Measurements from ENCODE around the gene PNLDC1.
"Not testable (repeated sequence)": the region's sequence is repeated elsewhere in the genome, so short reads cannot be mapped to it uniquely, and the experiment has no call there.

Gene PNLDC1

DNA sequence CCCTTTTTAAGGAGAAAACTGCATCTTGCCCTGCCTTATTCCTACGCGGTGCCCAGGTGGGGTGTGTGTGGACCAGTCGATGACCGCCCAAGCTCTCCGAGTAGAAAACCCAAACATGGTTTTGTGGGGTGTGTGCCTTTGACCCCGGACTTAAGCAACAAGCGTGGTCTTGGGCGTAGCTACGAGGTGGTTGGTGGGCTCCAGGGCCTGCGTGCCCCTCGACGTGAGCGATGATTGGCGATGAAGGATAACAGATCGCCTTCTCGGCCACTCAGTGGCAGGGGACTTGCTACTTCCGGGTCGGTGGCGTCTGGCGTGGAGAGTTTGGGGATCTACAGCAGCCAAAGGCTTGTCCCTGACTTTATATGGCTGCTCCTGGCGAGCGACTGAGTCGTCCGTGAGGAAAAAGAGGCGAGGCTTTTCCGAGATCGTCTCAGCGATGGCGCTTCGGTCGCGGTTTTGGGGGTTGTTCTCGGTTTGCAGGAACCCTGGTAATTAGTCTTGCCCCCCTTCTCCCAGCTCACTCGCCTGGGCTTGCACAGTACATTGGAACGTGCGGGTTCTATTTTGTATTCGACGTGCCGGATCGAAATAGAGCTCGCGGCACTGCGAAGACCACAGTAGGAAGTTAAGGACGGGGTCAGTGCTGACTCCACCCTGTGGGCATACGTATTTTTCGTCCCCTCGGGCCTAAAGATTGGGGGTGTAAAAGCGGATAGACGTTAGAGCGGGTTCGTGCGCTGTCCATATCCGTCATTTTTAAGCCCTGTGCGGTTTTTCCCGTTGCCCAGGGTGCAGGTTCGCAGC lies 9.7 kb upstream of the PNLDC1 start, which contains the start of gene MRPL18:
MRPL18 (plus strand) TSS at position 319 of the 807 bp plus-strand sequence; CDS start at position 440, 121 bp downstream.
- ChIA-PET CTCF (interaction anchor here (1.2 kb wide), 1 partner anchor 43 kb away, joined by 3 read pairs; no protein-coding TSS in a partner anchor), POLR2A (interaction anchor here (0.6 to 5.2 kb wide), 34 partner anchors 8 to 791 kb away, joined by 3 to 97 read pairs (median 5); partner anchors contain the start of genes ACAT2, PNLDC1, RSPH3 and WTAP)
- no peak for TF ChIP-seq CTBP1 (IDR thresholded peaks at IDR 0.05; ENCODE audit: borderline replicate concordance)
- TF ChIP-seq ELF4 (IDR thresholded peaks at IDR 0.05) = peak; percentile 99
- TF ChIP-seq, protein P1, sequence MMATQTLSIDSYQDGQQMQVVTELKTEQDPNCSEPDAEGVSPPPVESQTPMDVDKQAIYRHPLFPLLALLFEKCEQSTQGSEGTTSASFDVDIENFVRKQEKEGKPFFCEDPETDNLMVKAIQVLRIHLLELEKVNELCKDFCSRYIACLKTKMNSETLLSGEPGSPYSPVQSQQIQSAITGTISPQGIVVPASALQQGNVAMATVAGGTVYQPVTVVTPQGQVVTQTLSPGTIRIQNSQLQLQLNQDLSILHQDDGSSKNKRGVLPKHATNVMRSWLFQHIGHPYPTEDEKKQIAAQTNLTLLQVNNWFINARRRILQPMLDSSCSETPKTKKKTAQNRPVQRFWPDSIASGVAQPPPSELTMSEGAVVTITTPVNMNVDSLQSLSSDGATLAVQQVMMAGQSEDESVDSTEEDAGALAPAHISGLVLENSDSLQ (IDR thresholded peaks at IDR 0.05) = peak; percentile 100
- TF ChIP-seq BHLHE40 (IDR thresholded peaks at IDR 0.05; ENCODE audit: borderline replicate concordance) = no peak
- peak; percentile 16; the same call in 1 of the 2 replicates for TF ChIP-seq L3MBTL2 (conservative IDR thresholded peaks at IDR 0.05)
- peak; percentile 95 for DNase-seq (ENCODE audit: extremely low spot score)

DNA sequence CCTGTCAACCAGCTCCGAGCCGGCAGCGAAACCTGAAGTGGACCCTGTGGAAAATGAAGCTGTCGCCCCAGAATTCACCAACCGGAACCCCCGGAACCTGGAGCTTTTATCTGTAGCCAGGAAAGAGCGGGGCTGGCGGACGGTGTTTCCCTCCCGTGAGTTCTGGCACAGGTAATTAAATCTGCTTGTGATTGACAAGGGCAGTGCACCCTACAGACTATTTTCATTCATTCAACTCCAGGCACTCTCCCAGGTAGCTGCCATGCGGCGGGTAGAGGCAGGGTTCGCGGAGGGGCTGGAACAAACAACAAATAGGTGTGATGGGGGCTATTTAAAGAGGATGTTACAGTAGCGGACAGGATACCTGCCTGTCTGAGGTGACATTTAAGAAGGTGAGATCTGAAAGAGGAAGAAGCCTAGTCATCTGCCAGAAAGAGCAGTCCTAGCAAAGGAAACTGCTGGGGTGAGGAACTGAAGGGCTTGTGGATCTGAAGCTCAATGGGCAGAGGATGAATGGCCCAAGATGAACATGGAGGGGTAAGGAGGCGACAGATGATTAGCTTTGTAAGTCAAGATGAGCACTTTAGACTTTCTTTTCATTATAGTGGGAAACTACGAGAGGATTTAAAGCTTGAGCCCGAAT lies 9.0 kb upstream of the PNLDC1 start:
- POLR2A ChIA-PET = interaction anchor here (0.6 to 5.2 kb wide), 18 partner anchors 8 to 173 kb away, joined by 3 to 97 read pairs (median 6); partner anchors contain the start of genes ACAT2, PNLDC1 and WTAP
- no peak for DNase-seq (ENCODE audit: extremely low spot score)
- CTCF ChIA-PET = interaction anchor here (1.2 kb wide), 1 partner anchor 43 kb away, joined by 3 read pairs; no protein-coding TSS in a partner anchor
- TF ChIP-seq, protein P1 (IDR thresholded peaks at IDR 0.05) = peak; percentile 78
- no peak for TF ChIP-seq TARDBP (IDR thresholded peaks at IDR 0.05)

DNA sequence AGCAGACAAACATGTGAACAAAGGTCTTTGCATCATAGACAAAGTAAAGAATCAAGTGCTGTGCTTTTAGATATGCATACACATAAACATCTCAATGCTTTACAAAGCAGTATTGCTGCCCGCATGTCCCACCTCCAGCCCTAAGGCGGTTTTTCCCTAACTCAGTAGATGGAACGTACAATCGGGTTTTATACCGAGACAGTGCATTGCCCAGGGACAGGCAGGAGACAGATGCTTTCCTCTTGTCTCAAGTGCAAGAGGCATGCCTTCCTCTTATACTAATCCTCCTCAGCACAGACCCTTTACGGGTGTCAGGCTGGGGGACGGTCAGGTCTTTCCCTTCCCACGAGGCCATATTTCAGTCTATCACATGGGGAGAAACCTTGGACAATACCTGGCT lies 5.1 kb upstream of the PNLDC1 start:
- CTCF ChIA-PET; POLR2A ChIA-PET; DNase-seq (ENCODE audit: extremely low spot score): not testable (repeated sequence)

DNA sequence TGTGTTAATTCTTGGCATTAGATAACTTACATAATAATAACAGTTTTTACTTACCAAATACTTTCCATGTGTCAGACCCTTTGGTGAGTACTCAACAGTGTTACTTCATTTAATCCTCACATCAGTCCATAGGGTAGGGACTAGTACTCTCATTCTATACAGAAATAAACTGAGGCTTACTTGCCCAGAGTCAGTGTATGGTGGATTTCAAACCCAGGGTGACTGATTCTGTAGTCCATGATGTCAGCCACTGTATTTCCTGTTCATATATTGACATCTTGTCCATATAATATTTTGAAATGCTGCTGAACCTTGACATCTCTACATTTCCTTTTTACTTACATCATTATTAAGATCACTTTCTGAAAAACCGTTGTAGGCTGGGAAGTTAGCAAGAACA lies 2.5 kb upstream of the PNLDC1 start:
- CTCF ChIA-PET = no interaction called here
- POLR2A ChIA-PET = no interaction called here
- TF ChIP-seq NFRKB (IDR thresholded peaks at IDR 0.05) (no peak), ARNT (IDR thresholded peaks at IDR 0.05) (no peak), FOXM1 (IDR thresholded peaks at IDR 0.05; ENCODE audit: borderline replicate concordance) (no peak)
- DNase-seq (ENCODE audit: extremely low spot score) = no peak

DNA sequence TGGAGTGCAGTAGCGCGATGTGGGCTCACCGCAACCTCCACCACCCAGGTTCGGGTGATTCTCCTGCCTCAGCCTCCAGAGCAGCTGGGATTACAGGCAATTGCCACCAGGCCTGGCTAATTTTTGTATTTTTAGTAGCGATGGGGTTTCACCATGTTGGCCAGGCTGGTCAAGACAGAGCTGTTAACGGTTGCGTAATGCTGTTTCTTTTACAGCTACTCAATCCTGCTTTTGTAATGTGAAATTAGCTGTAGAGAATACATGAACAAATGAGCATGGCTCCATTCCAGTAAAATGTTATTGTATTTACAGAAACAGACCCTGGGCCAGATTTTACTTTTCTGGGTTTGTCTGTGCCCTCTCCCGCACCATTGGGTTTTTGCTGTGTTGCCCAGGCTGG lies 1.9 kb downstream of the PNLDC1 start:
- ChIA-PET CTCF (no interaction called here), POLR2A (interaction anchor here (0.7 to 2.5 kb wide), 2 partner anchors 12 to 14 kb away, joined by 3 to 16 read pairs; partner anchors contain the start of genes MRPL18 and TCP1)
- TF ChIP-seq FOXM1 (IDR thresholded peaks at IDR 0.05; ENCODE audit: borderline replicate concordance) (no peak), SUZ12 (IDR thresholded peaks at IDR 0.05) (no peak), ZNF384 (IDR thresholded peaks at IDR 0.05) (no peak), NFRKB (IDR thresholded peaks at IDR 0.05) (no peak), FOXA1 (IDR thresholded peaks at IDR 0.05) (no peak)

DNA sequence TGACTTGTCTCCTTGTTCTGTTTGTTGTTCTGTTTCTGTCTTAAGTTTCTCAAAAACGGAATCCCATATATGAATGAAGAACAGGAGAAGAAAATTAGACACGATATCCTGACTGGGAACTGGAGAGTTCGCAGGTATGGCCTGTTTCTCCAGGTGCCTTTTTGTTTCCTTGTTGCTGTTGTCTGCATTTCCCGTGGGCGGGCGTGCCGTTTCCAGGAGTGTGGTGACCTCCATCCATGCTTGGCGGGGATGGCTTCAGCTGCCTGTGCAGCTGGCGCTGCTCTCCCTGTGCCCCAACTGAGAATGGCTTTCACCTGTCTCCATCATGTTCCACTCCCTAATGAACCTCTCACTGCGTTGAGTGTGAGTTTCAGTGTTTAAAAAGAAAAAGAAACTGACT lies 4.4 kb downstream of the PNLDC1 start:
- DNase-seq (ENCODE audit: extremely low spot score) = no peak
- TF ChIP-seq HDGF (IDR thresholded peaks at IDR 0.05; ENCODE audit: borderline replicate concordance) = no peak
- no peak for TF ChIP-seq FOXA1 (IDR thresholded peaks at IDR 0.05)
- TF ChIP-seq, protein P1 (IDR thresholded peaks at IDR 0.05) = no peak
- TF ChIP-seq NFRKB (IDR thresholded peaks at IDR 0.05) = no peak
- TF ChIP-seq ARNT (IDR thresholded peaks at IDR 0.05) = no peak
- no peak for TF ChIP-seq ZNF384 (IDR thresholded peaks at IDR 0.05)
- TF ChIP-seq FOXK2 (IDR thresholded peaks at IDR 0.05) = no peak
- no peak for TF ChIP-seq TARDBP (IDR thresholded peaks at IDR 0.05)
- TF ChIP-seq SUZ12 (IDR thresholded peaks at IDR 0.05) = no peak
- no peak for TF ChIP-seq FOXM1 (IDR thresholded peaks at IDR 0.05; ENCODE audit: borderline replicate concordance)
- TF ChIP-seq BHLHE40 (IDR thresholded peaks at IDR 0.05; ENCODE audit: borderline replicate concordance) = no peak
- ChIA-PET CTCF (no interaction called here), POLR2A (interaction anchor here (5.4 kb wide), 1 partner anchor 14 kb away, joined by 41 read pairs; the partner anchor contains the start of genes MRPL18 and TCP1)

More for the DNA sequence above, 1.9 kb downstream of the PNLDC1 start:
- DNase-seq (ENCODE audit: extremely low spot score) = no peak

DNA sequence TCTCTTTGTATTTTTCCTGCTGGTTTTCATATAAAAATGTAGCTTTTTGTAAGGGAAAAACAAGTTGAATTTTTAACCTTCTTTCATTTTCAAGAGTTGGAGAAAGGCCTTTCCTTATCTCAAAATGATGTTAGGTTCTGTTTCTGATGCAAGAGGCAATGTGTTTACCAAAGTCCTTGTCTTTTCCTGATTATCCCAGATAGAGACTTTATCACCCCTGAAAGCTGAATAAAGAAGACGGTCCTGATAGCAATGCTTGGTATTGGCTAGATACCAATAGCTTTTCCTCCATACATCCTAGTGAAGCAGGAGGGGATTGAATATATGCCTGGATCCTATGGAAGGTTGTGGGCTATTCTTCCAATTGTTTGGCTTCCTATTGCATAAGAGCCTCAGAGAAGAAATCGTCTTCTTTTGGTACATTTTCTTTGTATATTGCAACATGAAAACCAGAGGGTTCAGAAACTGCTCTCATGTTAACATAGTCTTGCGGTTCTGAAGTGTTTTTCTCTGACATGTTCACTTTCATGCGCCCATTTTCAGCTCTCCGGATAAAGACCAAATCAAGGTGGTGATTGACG lies 5.5 kb downstream of the PNLDC1 start:
- ChIA-PET CTCF (no interaction called here), POLR2A (interaction anchor here (1.9 to 5.4 kb wide), 2 partner anchors 15 to 79 kb away, joined by 4 to 41 read pairs; partner anchors contain the start of genes MRPL18, TCP1 and WTAP)
- TF ChIP-seq ELF4 (IDR thresholded peaks at IDR 0.05) = no peak
- TF ChIP-seq FOXK2 (IDR thresholded peaks at IDR 0.05) = no peak
- TF ChIP-seq SUZ12 (IDR thresholded peaks at IDR 0.05) = no peak
- TF ChIP-seq SP1 (IDR thresholded peaks at IDR 0.05) = no peak
- no peak for TF ChIP-seq ZNF384 (IDR thresholded peaks at IDR 0.05)
- no peak for TF ChIP-seq FOXM1 (IDR thresholded peaks at IDR 0.05; ENCODE audit: borderline replicate concordance)
- no peak for TF ChIP-seq CTBP1 (IDR thresholded peaks at IDR 0.05; ENCODE audit: borderline replicate concordance)
- DNase-seq (ENCODE audit: extremely low spot score) = no peak
